Measurements from ENCODE around the gene TOM1L1.

The TOM1L1 gene

GRCh38 chr17:54898576-54898975, 2.1 kb upstream of the TOM1L1 start:
- peak; percentile 27 for DNase-seq

DNA sequence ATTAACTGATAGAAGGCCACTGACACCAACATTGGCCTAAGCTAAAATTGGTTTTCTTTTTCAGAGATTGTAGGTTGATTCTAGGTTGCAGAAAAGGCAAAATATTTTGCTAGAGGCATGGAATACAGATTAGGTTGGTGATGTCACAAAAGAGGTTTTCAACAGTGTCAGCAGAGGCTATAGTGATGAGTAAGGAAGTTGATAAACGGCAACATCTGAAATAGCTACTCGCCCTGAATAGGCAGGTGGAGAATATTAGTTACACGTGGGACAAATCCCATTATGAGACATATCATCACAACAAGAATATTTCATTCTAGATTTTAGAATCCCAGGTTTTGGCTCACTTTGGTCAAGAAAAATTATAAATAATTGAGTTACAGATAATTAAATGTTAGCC, 1.5 kb upstream of the TOM1L1 start:
- DNase-seq = no peak

DNA sequence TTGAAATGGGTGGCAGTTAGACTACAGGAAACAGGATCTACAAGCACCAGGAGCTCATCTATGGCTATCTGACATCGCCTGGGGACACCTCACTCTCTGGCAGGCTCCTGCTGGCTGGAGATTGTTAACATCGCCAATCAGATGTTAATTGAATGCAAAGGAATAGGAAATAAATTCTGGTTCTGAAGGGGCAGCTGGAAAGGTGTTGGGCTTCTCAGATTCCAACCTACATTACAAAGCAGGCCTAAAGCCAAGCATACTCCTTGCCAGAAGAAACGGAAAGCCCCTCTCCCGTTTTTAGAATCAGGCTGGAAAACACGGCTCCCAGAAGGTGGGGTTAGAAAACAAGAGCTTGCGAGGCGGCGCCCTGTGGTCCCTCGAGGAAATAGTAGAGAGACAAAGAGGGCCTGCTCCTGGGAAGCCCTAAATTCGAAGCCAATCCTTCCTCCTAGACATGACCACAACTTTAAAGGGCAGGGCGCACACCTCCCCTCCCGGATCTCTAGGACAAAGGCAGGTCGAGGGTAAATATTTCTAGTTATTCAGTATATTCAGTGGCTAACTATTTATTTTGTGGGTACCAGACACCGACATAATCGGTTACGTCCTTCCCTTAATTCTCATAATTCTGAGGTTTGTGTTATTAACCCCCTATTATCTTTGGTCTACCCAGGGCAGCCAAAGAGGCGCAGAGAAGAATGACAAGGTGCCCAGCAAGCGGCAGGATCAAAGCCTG, 763 bp upstream of the TOM1L1 start:
- DNase-seq = no peak

DNA sequence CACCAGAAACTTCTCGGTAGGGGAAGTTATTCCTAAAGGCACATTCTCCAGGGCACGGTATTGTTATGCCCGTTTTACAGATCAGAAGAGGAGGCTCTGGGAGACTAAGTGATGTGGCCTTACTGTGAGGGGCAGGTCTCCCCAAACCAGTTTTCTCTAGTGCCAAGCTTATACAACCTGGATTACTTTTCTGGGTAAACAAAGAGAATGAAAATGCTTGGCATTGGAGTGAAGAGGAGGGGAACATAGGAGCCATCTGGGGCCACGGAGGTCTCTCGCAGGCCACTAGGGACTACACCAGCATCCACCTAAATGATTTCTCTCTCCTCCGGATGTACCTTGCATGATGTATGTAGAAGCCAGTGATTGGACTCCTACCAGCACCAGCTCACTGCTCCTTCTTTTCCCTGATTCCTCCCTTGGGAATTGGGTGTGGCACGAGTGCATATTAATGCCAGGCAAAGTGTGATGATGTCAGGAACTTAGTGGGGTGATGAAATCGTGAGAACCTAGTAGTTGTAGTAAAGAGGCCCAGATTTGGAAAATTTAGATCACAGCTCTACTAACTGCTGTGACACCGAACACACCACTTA, 674 bp downstream of the TOM1L1 start:
- peak; percentile 42 for DNase-seq

DNA sequence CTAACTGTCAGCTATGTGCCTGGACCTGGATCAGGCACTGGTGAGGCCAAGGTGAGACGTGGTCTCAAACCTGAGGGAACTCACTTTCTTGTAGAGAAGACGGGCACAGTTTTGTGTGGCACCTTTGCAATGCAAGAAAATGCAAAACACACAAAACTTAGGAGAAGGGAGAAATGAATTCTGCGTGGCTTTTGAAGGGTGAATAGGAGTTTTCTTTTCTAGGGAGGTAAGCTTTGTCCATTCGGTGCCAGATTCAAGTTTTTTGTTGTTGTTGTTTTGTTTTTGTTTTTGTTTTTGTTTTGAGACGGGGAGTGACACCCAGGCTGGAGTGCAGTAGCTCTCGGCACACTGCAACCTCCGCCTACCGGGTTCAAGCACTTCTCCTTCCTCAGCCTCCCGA, 1.4 kb downstream of the TOM1L1 start:
- no peak for DNase-seq

DNA sequence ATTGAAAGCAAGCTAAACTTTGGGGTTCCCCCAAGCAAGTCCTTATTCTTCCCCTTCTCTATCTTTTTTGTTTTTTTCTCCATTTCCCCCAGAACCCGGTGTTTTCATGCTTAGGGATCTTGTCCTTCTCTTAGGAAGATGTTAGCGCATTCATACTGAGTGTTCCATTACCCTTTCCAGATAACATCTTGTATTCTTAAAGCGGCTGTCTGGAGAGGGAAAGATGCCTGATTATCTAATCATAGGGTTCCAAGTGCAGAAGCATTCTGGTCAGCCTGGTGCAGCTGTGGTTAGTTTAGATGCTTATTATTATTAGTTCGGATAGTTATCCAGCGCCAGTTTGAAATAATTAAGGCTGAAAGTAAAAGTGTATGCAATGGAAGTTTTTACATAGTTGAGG, 2.0 kb downstream of the TOM1L1 start:
- no peak for DNase-seq

- no peak for DNase-seq
These were observed 2.7 kb downstream of the TOM1L1 start for GRCh38 chr17:54903375-54903774.

- DNase-seq = no peak
These were observed 6.0 kb downstream of the TOM1L1 start for GRCh38 chr17:54906683-54907082.

DNA sequence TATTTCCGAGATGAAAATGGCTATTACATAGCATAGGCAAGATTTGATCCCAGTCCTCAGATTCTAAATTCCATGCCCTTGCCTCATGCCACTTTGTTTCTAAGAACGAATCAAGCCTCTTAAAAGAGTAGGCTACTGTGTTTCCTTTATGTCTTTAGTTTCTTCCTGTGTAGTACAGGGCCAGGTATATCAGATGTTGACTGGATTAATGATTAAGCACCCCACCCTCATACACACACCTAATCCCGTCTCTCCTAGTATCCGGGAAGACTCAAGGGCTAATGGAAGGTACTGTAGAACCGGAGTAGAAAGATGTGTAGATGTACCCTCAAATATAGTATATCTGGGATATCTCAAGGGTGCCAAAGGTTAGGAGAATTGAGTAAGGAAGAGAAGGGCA, 6.7 kb downstream of the TOM1L1 start:
- DNase-seq = no peak

DNA sequence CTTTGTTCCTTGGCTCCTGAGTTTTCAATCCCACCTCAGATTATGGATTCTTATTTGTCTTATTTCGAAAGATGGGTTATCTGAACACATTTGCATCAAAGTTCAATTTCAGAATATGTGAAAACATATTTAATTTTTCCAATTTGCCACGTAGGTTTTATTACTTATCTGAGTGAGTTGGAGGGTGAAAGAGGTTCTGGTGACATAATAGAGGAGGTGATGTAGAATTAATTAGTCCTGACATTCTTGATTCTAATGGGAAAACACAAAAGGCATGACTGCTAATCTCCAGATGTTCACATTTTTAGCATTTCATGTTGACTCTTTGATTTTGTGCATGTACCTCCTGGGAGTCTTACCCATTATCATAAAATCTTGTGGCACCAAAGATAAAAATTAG, 9.1 kb downstream of the TOM1L1 start:
- DNase-seq = no peak

GRCh38 chr17:54916721-54917120, 16.1 kb downstream of the TOM1L1 start:
- no peak for DNase-seq

GRCh38 chr17:54919425-54919824, 18.8 kb downstream of the TOM1L1 start:
- no peak for DNase-seq

DNA sequence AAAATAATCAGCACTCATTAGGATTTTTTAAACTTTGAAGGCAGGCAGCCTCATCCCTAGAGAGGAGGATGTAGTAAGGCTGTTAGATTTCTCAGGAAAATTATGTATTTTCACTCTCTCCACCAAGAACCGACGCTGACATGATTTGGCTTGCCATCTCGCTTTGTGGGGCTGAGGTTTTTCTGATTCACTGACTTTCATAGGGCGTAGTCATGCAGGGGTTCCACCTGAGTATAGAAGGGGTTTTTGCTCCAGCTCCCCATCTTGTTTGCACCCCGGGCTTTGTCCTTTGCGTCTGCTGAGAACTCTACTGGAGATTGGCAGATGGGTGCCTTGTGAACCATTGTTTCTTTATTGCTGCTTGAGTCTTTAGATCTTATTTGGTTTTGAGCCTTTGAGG, 20.2 kb downstream of the TOM1L1 start:
- no peak for DNase-seq

- no peak for DNase-seq
These were observed 23.8 kb downstream of the TOM1L1 start for GRCh38 chr17:54924405-54924804.

DNA sequence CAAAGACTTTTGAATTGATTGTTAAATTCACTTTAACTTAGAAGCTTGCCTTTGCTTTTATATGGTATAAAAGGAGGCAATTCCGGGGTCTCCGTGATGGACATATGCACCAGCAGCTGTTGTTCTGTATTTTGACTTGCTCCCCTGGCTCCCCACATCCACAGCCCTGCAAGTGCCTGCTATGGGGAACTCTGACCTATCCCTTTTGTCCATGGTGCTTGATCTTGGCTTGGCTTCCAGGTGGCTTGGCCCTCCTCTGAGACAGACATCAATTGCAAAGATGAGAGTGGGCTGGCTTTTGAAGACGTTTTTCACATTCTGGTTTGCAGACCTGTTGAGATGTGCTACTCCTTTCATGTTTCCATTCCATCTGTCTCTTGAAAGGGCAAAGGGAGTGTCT, 26.9 kb downstream of the TOM1L1 start:
- DNase-seq = no peak

GRCh38 chr17:54932711-54933110, 32.1 kb downstream of the TOM1L1 start:
- no peak for DNase-seq

DNA sequence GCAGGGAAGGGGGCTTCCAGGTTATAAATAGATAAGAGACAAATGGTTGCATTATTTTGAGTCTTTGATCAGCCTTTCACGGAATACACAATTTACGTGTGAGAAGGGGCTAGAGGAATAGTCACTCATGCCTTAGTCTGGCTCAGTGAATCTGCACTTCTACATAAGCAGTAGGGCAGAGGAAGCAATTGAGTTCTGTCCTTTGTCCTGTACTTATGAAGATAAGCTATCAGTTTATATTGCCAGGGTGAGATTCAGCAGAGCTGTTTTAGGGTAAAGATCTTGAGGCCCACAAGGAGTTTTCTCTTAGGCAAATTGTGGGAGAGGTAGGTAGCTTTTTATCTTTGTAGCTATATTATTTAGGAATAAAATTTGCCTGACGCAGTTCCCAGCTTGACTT, 33.3 kb downstream of the TOM1L1 start:
- no peak for DNase-seq

- no peak for DNase-seq
These were observed 34.8 kb downstream of the TOM1L1 start for GRCh38 chr17:54935471-54935870.

GRCh38 chr17:54937018-54937417, 36.4 kb downstream of the TOM1L1 start:
- DNase-seq = no peak

DNA sequence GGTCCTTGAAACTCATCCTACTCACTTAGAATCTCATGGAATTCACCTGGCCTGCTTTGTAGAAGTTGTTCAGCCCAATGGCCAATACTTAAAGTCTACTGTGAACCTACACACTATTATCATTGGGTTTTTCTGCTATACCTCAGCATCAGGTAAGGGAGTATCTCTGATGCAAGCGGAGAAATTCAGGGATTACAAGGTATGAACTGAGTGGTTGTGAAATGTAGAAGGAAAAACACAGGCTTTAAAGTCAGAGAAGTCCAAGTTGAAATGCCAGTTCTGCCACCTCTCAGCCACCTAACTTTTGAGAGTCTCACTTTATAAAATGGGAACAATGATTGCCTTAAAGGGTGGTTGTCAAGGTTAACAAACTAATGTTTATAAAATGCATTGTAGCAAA, 36.8 kb downstream of the TOM1L1 start:
- DNase-seq = no peak

GRCh38 chr17:54941285-54941684, 40.6 kb downstream of the TOM1L1 start:
- no peak for DNase-seq

DNA sequence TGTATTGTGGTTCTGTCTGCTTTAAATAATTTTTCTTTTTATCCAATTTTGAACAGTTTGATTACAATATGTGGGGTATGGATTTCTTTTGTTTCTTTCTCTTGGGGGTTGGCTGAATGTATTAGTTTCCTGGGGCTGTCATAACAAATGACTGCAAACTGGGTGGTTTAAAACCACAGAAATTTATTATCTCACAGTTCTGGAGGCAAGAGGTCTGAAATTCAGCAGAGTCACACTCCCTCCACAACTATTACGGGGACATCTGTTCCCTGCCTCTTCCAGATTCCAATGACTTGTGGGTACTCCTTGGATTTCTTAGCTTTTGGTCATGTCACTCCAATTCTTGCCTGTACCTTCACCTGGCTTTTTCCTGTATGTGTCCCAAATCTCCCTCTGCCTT, 44.1 kb downstream of the TOM1L1 start:
- DNase-seq = peak; percentile 70

DNA sequence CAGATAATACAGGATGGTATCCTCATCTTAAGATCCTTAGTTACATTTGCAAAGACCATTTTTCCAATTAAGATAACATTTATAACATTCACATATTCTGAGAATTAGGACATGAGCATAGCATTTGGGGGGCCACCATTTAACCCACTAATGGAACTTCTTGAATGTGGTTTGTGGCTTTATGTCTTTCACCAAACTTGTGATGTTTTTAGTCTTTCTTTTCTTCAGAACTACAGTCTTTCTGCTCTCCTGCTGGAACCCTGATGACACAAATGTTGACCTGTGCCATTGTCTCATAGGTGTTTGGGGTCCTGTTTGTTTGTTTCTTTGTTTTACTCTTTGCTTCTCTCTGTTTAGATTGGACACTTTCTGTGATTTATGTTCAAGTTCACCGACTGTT, 44.6 kb downstream of the TOM1L1 start:
- DNase-seq = no peak

GRCh38 chr17:54945671-54946070, 45.0 kb downstream of the TOM1L1 start:
- no peak for DNase-seq

DNA sequence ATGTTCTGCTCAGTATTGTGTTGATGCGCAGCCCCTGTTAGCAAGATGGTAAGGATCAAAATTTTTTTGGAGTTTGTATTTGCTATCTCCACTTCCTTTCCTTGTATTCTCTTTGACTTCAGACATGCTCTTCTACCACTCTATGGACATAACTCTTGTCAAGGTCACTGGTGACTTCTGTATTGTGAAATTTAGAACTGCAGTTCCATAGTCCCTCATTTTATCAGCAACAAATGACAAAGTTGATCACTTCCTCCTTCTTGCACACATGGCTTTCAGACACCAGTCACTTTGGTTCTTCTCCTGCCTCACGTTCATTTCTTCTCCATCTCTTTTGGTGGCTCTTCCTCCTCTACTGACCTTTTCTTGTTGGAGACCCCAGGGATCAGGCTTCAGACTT, 46.7 kb downstream of the TOM1L1 start:
- DNase-seq = no peak
